22Rv1 (cell line): ENCODE data around the gene SYTL3.

Experiments used
- H3K27ac ChIP-seq: fragments of 450-650 bp; 2 replicates; pipeline ENCODE4 v1.5.1; 2017
- ZFX ChIP-seq: fragments of 450-650 bp; IDR thresholded peaks from 2 replicates; pipeline ENCODE4 v1.6.1; 2017; ENCODE audit warnings: antibody characterized with exemption, borderline replicate concordance
- TF ChIP-seq, protein P1 (sequence below): fragments of 450-650 bp; IDR thresholded peaks from 2 replicates; pipeline ENCODE4 v1.5.1; 2017; ENCODE audit warnings: mild to moderate bottlenecking

SYTL3 gene

DNA sequence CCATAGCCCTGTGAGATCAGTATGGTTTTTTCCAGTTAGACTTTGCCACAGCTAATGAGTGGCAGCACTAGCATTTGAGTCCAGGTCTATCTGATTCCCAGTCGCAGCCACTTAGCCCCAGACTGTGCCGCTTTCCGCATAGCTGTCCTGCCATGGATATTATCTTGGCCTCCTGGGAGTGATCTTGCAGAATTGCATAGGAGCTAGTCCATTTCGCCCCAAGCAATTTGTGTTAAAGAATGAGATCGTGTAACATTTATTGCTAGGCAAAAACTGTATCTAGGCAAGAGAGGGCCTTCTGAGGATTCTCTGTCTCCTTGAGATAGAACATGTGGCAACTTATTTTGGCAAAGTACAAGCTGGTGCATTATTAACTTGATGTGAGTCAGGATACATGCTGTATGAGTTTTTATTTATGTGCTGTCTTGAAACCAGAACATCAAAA is 95.2 kb downstream of the SYTL3 start:
- no peak overlapping the region for H3K27ac ChIP-seq
- TF ChIP-seq, protein P1, sequence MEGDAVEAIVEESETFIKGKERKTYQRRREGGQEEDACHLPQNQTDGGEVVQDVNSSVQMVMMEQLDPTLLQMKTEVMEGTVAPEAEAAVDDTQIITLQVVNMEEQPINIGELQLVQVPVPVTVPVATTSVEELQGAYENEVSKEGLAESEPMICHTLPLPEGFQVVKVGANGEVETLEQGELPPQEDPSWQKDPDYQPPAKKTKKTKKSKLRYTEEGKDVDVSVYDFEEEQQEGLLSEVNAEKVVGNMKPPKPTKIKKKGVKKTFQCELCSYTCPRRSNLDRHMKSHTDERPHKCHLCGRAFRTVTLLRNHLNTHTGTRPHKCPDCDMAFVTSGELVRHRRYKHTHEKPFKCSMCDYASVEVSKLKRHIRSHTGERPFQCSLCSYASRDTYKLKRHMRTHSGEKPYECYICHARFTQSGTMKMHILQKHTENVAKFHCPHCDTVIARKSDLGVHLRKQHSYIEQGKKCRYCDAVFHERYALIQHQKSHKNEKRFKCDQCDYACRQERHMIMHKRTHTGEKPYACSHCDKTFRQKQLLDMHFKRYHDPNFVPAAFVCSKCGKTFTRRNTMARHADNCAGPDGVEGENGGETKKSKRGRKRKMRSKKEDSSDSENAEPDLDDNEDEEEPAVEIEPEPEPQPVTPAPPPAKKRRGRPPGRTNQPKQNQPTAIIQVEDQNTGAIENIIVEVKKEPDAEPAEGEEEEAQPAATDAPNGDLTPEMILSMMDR, result no peak

DNA sequence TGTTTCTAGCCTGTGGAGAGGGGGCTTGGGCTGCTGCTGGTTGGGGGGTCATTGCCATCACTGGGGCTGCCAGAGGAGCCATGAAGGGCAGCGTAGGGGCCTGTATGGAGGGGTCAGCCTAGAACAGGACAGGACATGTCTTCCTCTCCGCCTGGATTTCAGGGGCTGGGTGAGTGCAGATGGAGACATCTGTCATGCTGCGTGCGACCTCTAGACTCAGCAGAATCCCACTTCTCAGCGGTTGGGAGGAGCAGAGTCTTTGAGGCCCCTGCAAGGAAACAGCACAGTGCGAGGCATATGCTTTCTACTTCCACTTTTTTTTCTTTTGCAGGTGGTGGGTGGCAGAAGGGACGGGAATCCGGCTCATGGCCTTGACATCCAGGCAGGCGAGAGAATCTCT is 101.4 kb downstream of the SYTL3 start:
- no peak overlapping the region for H3K27ac ChIP-seq
- TF ChIP-seq ZFX, result no peak
- TF ChIP-seq, protein P1, result no peak

DNA sequence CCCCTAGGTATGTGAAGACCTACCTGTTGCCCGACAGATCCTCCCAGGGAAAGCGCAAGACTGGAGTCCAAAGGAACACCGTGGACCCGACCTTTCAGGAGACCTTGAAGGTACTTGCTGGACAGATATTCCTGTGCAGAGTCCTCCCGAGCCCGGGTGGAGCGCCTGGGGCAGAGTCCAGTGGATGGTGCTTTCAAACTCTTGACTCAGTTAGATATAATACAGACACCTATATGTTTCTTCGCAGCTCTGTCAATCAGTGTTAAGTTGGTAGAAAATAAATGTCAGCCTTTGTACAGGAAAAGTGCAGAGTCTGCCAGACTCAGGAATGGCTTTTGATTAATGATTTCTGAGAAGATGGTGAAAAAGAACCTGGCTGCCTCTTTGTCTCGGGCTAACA is 102.1 kb downstream of the SYTL3 start:
- H3K27ac ChIP-seq, result no peak overlapping the region
- no peak for TF ChIP-seq ZFX
- TF ChIP-seq, protein P1, result no peak

DNA sequence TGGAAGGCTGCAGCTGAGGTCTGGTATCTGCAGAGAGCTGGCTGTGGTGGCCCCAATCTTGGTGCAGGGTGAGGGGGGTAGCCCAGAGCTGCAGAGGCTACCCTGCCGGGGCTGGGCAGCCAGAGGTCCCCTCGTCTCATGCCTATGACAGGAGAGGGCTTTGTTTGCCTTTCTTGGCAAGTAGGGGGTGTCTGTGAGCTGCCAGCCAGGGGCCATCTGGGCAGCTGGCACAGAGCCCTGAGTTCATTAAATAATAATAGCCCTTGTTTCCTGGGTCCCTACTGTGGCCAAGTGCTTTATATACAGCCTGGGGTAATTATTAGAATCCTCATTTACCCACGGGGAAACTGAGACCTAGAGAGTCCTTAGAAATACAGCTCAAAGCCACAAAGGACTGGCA is 102.8 kb downstream of the SYTL3 start:
- TF ChIP-seq, protein P1, result no peak
- TF ChIP-seq ZFX, result no peak
- H3K27ac ChIP-seq, result no peak overlapping the region

DNA sequence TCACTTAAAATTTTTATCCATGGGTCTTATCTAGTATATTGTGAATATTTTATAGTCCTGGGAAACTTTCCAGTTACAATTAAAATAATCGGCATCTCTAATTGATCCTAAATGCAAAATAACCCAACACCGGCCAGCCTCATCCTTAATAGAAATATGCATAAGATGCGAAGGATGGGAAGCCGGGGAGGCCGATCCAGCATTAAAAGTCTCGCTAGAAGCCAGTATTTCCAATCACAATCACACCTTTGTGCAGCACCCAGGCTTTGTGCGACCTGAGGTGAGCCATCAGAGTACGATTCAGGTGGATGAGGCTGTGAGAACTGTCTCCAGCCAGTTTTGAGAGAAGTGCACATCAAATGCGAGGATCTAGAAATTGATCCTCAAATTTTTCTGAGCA is 104.0 kb downstream of the SYTL3 start:
- no peak overlapping the region for H3K27ac ChIP-seq
- TF ChIP-seq, protein P1, result no peak
- no peak for TF ChIP-seq ZFX

DNA sequence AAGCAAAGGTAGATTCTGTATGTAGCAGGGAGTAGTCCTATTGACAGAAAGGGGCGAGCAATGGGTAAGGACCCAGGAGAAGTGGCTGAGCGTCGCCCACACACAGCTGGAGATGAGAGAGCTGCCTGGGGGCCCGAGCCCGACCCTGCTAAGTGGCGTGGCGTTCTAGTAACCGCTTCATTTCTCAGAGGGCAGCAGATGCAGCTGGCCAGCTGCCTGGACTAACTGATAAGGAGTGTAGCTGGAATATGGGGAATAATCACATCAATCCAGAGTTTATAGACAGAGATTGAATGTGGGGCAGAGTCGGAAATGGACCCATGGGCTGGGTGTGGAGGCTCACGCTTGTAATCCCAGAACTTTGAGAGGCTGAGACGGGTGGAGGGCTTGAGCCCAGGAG is 104.9 kb downstream of the SYTL3 start:
- TF ChIP-seq, protein P1, result no peak
- TF ChIP-seq ZFX, result no peak

DNA sequence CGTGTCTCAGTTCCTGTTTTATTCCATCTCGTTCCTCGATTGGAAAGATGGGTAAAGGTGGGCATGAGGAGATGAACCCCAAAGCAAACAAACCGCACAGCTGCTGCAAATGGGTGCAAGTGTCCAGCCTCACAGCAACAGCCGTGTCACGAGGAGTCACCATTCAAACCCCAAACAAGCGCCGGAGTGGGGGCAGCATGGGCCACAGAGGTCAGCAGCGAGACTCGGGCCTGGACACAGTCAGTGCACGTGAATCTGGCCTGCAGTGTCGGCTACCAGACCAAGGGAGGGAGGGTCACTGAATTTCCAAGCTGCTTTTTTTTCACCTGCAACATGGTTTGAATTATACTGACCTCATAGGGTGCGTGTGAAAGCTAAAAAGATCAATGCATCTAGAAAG is 105.8 kb downstream of the SYTL3 start:
- no peak for TF ChIP-seq ZFX
- TF ChIP-seq, protein P1, result no peak
- no peak overlapping the region for H3K27ac ChIP-seq

More for the DNA sequence above, 104.9 kb downstream of the SYTL3 start:
- H3K27ac ChIP-seq, result no peak overlapping the region
